HG03442 (cell line): Measurements from ENCODE around the gene LHFPL5.

Source experiments
- ATAC-seq: cut with Tn5 transposase; IDR thresholded peaks from one replicate; pipeline ENCODE4 v1.9.1; 2021; ENCODE audit warnings: mild to moderate bottlenecking, moderate library complexity; ENCODE audit not compliant: unreplicated experiment

Gene LHFPL5

GRCh38 chr6:35790683-35791082, 14.5 kb upstream of the LHFPL5 start:
- no peak for ATAC-seq

GRCh38 chr6:35794536-35795452, 10.4 kb upstream of the LHFPL5 start:
- no peak for ATAC-seq

GRCh38 chr6:35795453-35796071, 9.6 kb upstream of the LHFPL5 start:
- no peak for ATAC-seq

- no peak for ATAC-seq
Measured at GRCh38 chr6:35796236-35796635, 8.9 kb upstream of the LHFPL5 start.

GRCh38 chr6:35797837-35798526, 7.2 kb upstream of the LHFPL5 start:
- no peak for ATAC-seq

GRCh38 chr6:35798706-35799105, 6.4 kb upstream of the LHFPL5 start:
- ATAC-seq = no peak

GRCh38 chr6:35801148-35801547, 4.0 kb upstream of the LHFPL5 start:
- ATAC-seq = no peak

- no peak for ATAC-seq
Measured at GRCh38 chr6:35808688-35809087, 3.5 kb downstream of the LHFPL5 start.

GRCh38 chr6:35809809-35810208, 4.7 kb downstream of the LHFPL5 start:
- ATAC-seq = no peak

- no peak for ATAC-seq
Measured at GRCh38 chr6:35810971-35811698, 6.0 kb downstream of the LHFPL5 start.

- no peak for ATAC-seq
Measured at GRCh38 chr6:35811699-35811995, 6.5 kb downstream of the LHFPL5 start.

GRCh38 chr6:35817515-35817914, 12.4 kb downstream of the LHFPL5 start:
- no peak for ATAC-seq

GRCh38 chr6:35823601-35824000, 18.4 kb downstream of the LHFPL5 start:
- no peak for ATAC-seq

- ATAC-seq = no peak
Measured at GRCh38 chr6:35824552-35825192, 19.5 kb downstream of the LHFPL5 start.

GRCh38 chr6:35829306-35829705, 24.2 kb downstream of the LHFPL5 start:
- no peak for ATAC-seq

GRCh38 chr6:35831257-35832007, 26.3 kb downstream of the LHFPL5 start:
- no peak for ATAC-seq

- no peak for ATAC-seq
Measured at GRCh38 chr6:35833536-35833935, 28.4 kb downstream of the LHFPL5 start.

GRCh38 chr6:35839019-35839418, 33.9 kb downstream of the LHFPL5 start:
- no peak for ATAC-seq

- no peak for ATAC-seq
Measured at GRCh38 chr6:35842381-35842780, 37.2 kb downstream of the LHFPL5 start.

GRCh38 chr6:35844290-35844689, 39.1 kb downstream of the LHFPL5 start:
- no peak for ATAC-seq
